HCT116 (cell line): ENCODE measurements around the gene SMIM35. TPM values are rescaled to one million over a fixed set of nuclear protein-coding genes. Genes with fewer than 3 reads are reported as not detected.

Experiments
- ATAC-seq: fragments of 200-7000 bp; cut with Tn5 transposase; 2 replicates; pipeline ENCODE4 v1.9.1; 2020; ENCODE audit warnings: mild to moderate bottlenecking, moderate library complexity
- BruUV-seq: library from RNA; stranded (reverse); fragments of 400-500 nt; replicated peaks from 2 replicates; lab custom pipeline; 2021; lab: Mats Ljungman, UMichigan
- CTCF ChIA-PET: fragments of 300-600 bp; sonication (Branson Sonifier 250); formaldehyde crosslinking; loops from one replicate; lab custom pipeline; 2021; ENCODE audit warnings: antibody characterized with exemption; lab: Charles Lee
- POLR2A ChIA-PET: fragments of 300-600, 350-600 bp; sonication (Branson Sonifier 250); formaldehyde crosslinking; loops from one replicate; lab custom pipeline; 2021; ENCODE audit warnings: antibody characterized with exemption; lab: Charles Lee
- RAD21 ChIA-PET, 2 experiments: fragments of 300-600 bp; sonication (Branson Sonifier 250); formaldehyde crosslinking; loops; one replicate each; lab custom pipeline; 2023; ENCODE audit warnings: low total read pairs in 2 of 2; ENCODE audit not compliant: uncharacterized antibody in 2 of 2, unreplicated experiment in 2 of 2, low non-redundant PET in 1 of 2; lab: Charles Lee
- DNase-seq: peaks from one replicate; pipeline ENCODE4 v3.0.0-alpha.2; 2010; ENCODE audit warnings: low read depth, low spot score
- H2AFZ ChIP-seq: fragments of 200-600 bp; shearing (Covaris generic), sonication (generic); 2 replicates; pipeline ENCODE4 v1.6.1; 2017; ENCODE audit warnings: low read depth, mixed run types, mixed read lengths, antibody characterized with exemption, low read length; ENCODE audit not compliant: poor library complexity, severe bottlenecking
- H3K27ac ChIP-seq: 2 replicates; pipeline ENCODE4 v1.5.1; 2012; ENCODE audit warnings: low read depth, low read length
- H3K27me3 ChIP-seq: fragments of 200-600 bp; sonication (generic); 2 replicates; pipeline ENCODE4 v1.6.1; 2016; ENCODE audit warnings: mixed run types, low read length, mixed read lengths; ENCODE audit not compliant: insufficient read depth
- H3K36me3 ChIP-seq, 2 experiments: fragments of 200-500 bp in 1 of 2; fragments of 200-600 bp in 1 of 2; sonication (Bioruptor generic) in 1 of 2; sonication (generic) in 1 of 2; 2 replicates each; pipeline versions ENCODE4 v1.5.1 to v1.6.1; 2014 to 2016; ENCODE audit warnings: low read length in 2 of 2, inconsistent platforms in 1 of 2, mixed read lengths in 1 of 2, mixed run types in 1 of 2; ENCODE audit not compliant: insufficient read depth in 2 of 2, control insufficient read depth in 1 of 2
- H3K4me1 ChIP-seq, 2 experiments: fragments of 200-600 bp in 1 of 2; sonication (generic) in 1 of 2; 2 replicates each; pipeline versions ENCODE4 v1.5.1 to v1.6.1; 2012 to 2017; ENCODE audit warnings: low read length in 2 of 2, inconsistent platforms in 1 of 2, mild to moderate bottlenecking in 1 of 2, mixed read lengths in 1 of 2, mixed run types in 1 of 2, moderate library complexity in 1 of 2; ENCODE audit not compliant: insufficient read depth in 2 of 2, control insufficient read depth in 1 of 2
- H3K4me2 ChIP-seq: fragments of 200-600 bp; sonication (generic); 2 replicates; pipeline ENCODE4 v1.6.1; 2017; ENCODE audit warnings: mixed run types, low read length, mixed read lengths
- H3K4me3 ChIP-seq, 2 experiments: fragments of 200-600 bp in 1 of 2; sonication (generic) in 1 of 2; replicated peaks in 1 of 2; 2 replicates each; pipeline ENCODE4 v1.5.1; 2011 to 2016; ENCODE audit warnings: low read length in 2 of 2, control low read depth in 1 of 2, low read depth in 1 of 2, mild to moderate bottlenecking in 1 of 2, mixed read lengths in 1 of 2, mixed run types in 1 of 2
- H3K79me2 ChIP-seq: fragments of 200-600 bp; sonication (generic); 2 replicates; pipeline ENCODE4 v1.6.1; 2017; ENCODE audit warnings: mild to moderate bottlenecking, mixed run types, low read length, moderate library complexity, mixed read lengths; ENCODE audit not compliant: insufficient read depth
- H3K9ac ChIP-seq: fragments of 200-600 bp; sonication (generic); 2 replicates; pipeline ENCODE4 v1.6.1; 2016; ENCODE audit warnings: low read length, mixed read lengths
- H3K9me2 ChIP-seq: fragments of 200-600 bp; sonication (generic), shearing (Covaris generic); 2 replicates; pipeline ENCODE4 v1.6.1; 2017; ENCODE audit warnings: mixed run types, mild to moderate bottlenecking, moderate library complexity; ENCODE audit not compliant: insufficient read depth
- H3K9me3 ChIP-seq, 2 experiments: fragments of 200-500 bp in 1 of 2; fragments of 200-600 bp in 1 of 2; sonication (Bioruptor generic) in 1 of 2; sonication (generic) in 1 of 2; 2 replicates each; pipeline ENCODE4 v1.6.1; 2014 to 2017; ENCODE audit warnings: low read length in 2 of 2, mixed read lengths in 2 of 2, inconsistent platforms in 1 of 2, low read depth in 1 of 2, mild to moderate bottlenecking in 1 of 2, mixed run types in 1 of 2, moderate library complexity in 1 of 2; ENCODE audit not compliant: control insufficient read depth in 1 of 2, insufficient read depth in 1 of 2
- H4K20me1 ChIP-seq: fragments of 200-600 bp; sonication (generic), shearing (Covaris generic); 2 replicates; pipeline ENCODE4 v1.6.1; 2017; ENCODE audit warnings: mixed run types, mild to moderate bottlenecking, moderate library complexity; ENCODE audit not compliant: insufficient read depth
- CBX3 ChIP-seq: IDR thresholded peaks from 2 replicates; pipeline ENCODE4 v1.6.1; 2012; ENCODE audit warnings: low read depth
- CEBPB ChIP-seq: IDR thresholded peaks from 2 replicates; pipeline ENCODE4 v1.6.1; 2012; ENCODE audit warnings: low read depth
- EZH2 ChIP-seq: fragments of 200-600 bp; sonication (generic); IDR thresholded peaks from 2 replicates; pipeline ENCODE4 v1.6.1; 2017; ENCODE audit warnings: antibody characterized with exemption, mixed run types
- EZH2phosphoT487 ChIP-seq: fragments of 200-600 bp; IDR thresholded peaks from 2 replicates; pipeline ENCODE4 v1.6.1; 2018; ENCODE audit warnings: antibody characterized with exemption, borderline replicate concordance
- FOSL1 ChIP-seq: IDR thresholded peaks from 2 replicates; pipeline ENCODE4 v1.6.1; 2012; ENCODE audit warnings: low read depth
- POLR2A ChIP-seq: IDR thresholded peaks from 2 replicates; pipeline ENCODE4 v1.7.0; 2011; ENCODE audit warnings: borderline replicate concordance; ENCODE audit not compliant: insufficient read depth, insufficient read length; ENCODE audit errors: extremely low read depth
- POLR2AphosphoS5 ChIP-seq: IDR thresholded peaks from 2 replicates; pipeline ENCODE4 v1.6.1; 2011; ENCODE audit warnings: mild to moderate bottlenecking, low read depth, low read length, moderate library complexity
- RAD21 ChIP-seq: IDR thresholded peaks from 2 replicates; pipeline ENCODE4 v1.6.1; 2012; ENCODE audit warnings: low read depth, mild to moderate bottlenecking
- SIN3A ChIP-seq: IDR thresholded peaks from 2 replicates; pipeline ENCODE4 v1.6.1; 2012; ENCODE audit warnings: low read depth
- SP1 ChIP-seq: IDR thresholded peaks from 2 replicates; pipeline ENCODE4 v1.6.1; 2012; ENCODE audit warnings: low read depth
- SRF ChIP-seq: IDR thresholded peaks from 2 replicates; pipeline ENCODE4 v1.6.1; 2012; ENCODE audit warnings: low read depth
- TCF7L2 ChIP-seq: IDR thresholded peaks from 2 replicates; pipeline ENCODE4 v1.7.0; 2011; ENCODE audit warnings: borderline replicate concordance, inconsistent platforms; ENCODE audit not compliant: insufficient read depth, insufficient read length; ENCODE audit errors: extremely low read depth
- YY1 ChIP-seq: IDR thresholded peaks from 2 replicates; pipeline ENCODE4 v1.6.1; 2011; ENCODE audit warnings: low read length, low read depth, moderate library complexity, mild to moderate bottlenecking; ENCODE audit not compliant: insufficient replicate concordance; ENCODE audit errors: extremely low read depth
- ZFX ChIP-seq: fragments of 450-650 bp; IDR thresholded peaks from 2 replicates; pipeline ENCODE4 v1.6.1; 2017
- ZNF274 ChIP-seq: fragments of 200-500 bp; sonication (Bioruptor generic); IDR thresholded peaks from 2 replicates; pipeline ENCODE4 v1.6.1; 2014; ENCODE audit warnings: mild to moderate bottlenecking, low read depth, low read length, inconsistent platforms
- intact Hi-C: fragments of 100-400 bp; cut with micrococcal nuclease; formaldehyde crosslinking; loops from 2 replicates; pipeline ENCODE4 v1.10.0; 2022
- total RNA-seq: library from RNA; stranded (reverse); gene quantifications from one replicate; pipeline ENCODE4 v1.2.1, GENCODE V29; 2021; ENCODE audit not compliant: unreplicated experiment
- TF ChIP-seq, protein P1 (sequence below): IDR thresholded peaks from 2 replicates; pipeline ENCODE4 v1.6.1; 2012
- TF ChIP-seq, protein P2 (sequence below): IDR thresholded peaks from 2 replicates; pipeline ENCODE4 v1.6.1; 2012; ENCODE audit warnings: low read depth
- TF ChIP-seq, protein P3 (sequence below): IDR thresholded peaks from 2 replicates; pipeline ENCODE4 v1.6.1; 2011; ENCODE audit warnings: mild to moderate bottlenecking, low read length, moderate library complexity; ENCODE audit not compliant: insufficient replicate concordance; ENCODE audit errors: extremely low read depth
- TF ChIP-seq, protein P4 (sequence below), 3 experiments: fragments of 200-600 bp in 1 of 3; sonication (generic) in 1 of 3; IDR thresholded peaks in 2 of 3; conservative IDR thresholded peaks in 1 of 3; 2 replicates each; pipeline ENCODE4 v1.5.1; 2012 to 2017; ENCODE audit warnings: low read depth in 2 of 3, low read length in 2 of 3, antibody characterized with exemption in 1 of 3, borderline replicate concordance in 1 of 3, control low read depth in 1 of 3, mild to moderate bottlenecking in 1 of 3, mixed read lengths in 1 of 3, mixed run types in 1 of 3, moderate library complexity in 1 of 3; ENCODE audit not compliant: insufficient read depth in 1 of 3

The SMIM35 gene
- total RNA-seq, 1 experiment from 2014 or later: not detected

DNA sequence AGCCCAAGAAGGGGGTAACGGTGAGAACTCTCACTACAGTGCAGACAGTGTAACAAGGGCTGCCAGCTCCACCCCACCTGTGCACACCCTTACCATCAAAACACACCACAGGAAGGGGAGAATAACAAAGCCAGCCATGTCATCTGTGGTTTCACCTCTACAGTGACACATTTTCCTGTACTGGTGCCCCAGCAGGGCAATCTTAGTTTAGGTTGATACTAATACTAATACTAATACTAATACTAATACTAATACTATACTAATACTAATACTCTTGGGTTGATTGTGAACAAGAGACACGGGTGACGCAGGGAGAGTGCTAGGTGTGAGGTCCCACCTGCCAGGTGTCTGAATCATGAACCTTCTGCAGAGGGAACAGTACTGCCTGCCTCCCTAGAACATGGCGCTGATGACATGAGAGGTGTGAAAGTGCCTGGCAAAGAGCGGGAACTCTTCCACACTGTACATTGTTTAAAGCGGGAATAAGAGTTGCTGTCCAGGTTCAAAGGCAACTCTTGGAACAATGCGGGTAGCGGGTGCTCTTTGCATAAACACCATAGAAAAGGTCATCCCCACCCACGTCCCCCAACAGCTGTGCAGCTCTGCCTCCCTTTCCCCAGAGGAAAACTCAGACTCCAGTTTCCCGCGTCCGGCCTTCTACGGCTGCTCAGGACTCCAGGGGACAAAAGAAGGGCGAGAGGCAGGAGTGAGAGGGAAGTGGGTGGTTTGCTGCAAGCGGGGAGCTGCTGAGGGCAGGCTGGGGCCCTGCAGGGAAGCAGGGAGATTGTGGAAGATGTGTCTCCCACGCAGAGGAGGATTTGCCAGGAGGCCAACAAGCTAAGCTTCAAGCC, 34.9 kb downstream of the SMIM35 start:
- ChIA-PET CTCF (interaction anchor here (0.9 to 4.2 kb wide), 6 partner anchors 101 to 243 kb away, joined by 3 to 44 read pairs (median 16); no protein-coding TSS in a partner anchor), POLR2A (no interaction called here), RAD21 (interaction anchor here in 1 of 2 experiments (1.8 kb wide), 1 partner anchor 105 kb away, joined by 11 read pairs; no protein-coding TSS in a partner anchor)
- intact Hi-C loops: no loop called here
- no peaks in the 10 kb centered on the region for H3K36me3 ChIP-seq
- no peak overlapping the region for H3K9ac ChIP-seq
- no peak overlapping the region for H3K4me3 ChIP-seq
- no peaks in the 10 kb centered on the region for H3K9me2 ChIP-seq
- H3K9me3 ChIP-seq: no peaks in the 10 kb centered on the region
- H2AFZ ChIP-seq: no peak overlapping the region
- no peaks in the 10 kb centered on the region for H4K20me1 ChIP-seq
- DNase-seq: no peak
- H3K27ac ChIP-seq: no peak overlapping the region
- H3K79me2 ChIP-seq: no peaks in the 10 kb centered on the region
- ATAC-seq: no peak
- H3K27me3 ChIP-seq: no peaks in the 10 kb centered on the region; the same call in 1 of the 2 replicates
- no TSS peak for BruUV-seq
- peaks cover 0 to 6% of the 10 kb centered on the region in 2 experiments; a peak in 2 of 4 replicates for H3K4me1 ChIP-seq
- no peak for TF ChIP-seq FOSL1
- no peak for TF ChIP-seq POLR2A
- no peak for TF ChIP-seq EZH2
- no peak for TF ChIP-seq YY1
- TF ChIP-seq TCF7L2: no peak
- TF ChIP-seq ZNF274: no peak
- TF ChIP-seq CBX3: no peak
- TF ChIP-seq, protein P1, sequence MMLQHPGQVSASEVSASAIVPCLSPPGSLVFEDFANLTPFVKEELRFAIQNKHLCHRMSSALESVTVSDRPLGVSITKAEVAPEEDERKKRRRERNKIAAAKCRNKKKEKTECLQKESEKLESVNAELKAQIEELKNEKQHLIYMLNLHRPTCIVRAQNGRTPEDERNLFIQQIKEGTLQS: no peak
- TF ChIP-seq, protein P2, sequence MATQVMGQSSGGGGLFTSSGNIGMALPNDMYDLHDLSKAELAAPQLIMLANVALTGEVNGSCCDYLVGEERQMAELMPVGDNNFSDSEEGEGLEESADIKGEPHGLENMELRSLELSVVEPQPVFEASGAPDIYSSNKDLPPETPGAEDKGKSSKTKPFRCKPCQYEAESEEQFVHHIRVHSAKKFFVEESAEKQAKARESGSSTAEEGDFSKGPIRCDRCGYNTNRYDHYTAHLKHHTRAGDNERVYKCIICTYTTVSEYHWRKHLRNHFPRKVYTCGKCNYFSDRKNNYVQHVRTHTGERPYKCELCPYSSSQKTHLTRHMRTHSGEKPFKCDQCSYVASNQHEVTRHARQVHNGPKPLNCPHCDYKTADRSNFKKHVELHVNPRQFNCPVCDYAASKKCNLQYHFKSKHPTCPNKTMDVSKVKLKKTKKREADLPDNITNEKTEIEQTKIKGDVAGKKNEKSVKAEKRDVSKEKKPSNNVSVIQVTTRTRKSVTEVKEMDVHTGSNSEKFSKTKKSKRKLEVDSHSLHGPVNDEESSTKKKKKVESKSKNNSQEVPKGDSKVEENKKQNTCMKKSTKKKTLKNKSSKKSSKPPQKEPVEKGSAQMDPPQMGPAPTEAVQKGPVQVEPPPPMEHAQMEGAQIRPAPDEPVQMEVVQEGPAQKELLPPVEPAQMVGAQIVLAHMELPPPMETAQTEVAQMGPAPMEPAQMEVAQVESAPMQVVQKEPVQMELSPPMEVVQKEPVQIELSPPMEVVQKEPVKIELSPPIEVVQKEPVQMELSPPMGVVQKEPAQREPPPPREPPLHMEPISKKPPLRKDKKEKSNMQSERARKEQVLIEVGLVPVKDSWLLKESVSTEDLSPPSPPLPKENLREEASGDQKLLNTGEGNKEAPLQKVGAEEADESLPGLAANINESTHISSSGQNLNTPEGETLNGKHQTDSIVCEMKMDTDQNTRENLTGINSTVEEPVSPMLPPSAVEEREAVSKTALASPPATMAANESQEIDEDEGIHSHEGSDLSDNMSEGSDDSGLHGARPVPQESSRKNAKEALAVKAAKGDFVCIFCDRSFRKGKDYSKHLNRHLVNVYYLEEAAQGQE: no peak
- no peak for TF ChIP-seq EZH2phosphoT487
- no peak for TF ChIP-seq SIN3A
- no peak for TF ChIP-seq SP1
- TF ChIP-seq SRF: no peak
- TF ChIP-seq ZFX: no peak
- TF ChIP-seq, protein P3, sequence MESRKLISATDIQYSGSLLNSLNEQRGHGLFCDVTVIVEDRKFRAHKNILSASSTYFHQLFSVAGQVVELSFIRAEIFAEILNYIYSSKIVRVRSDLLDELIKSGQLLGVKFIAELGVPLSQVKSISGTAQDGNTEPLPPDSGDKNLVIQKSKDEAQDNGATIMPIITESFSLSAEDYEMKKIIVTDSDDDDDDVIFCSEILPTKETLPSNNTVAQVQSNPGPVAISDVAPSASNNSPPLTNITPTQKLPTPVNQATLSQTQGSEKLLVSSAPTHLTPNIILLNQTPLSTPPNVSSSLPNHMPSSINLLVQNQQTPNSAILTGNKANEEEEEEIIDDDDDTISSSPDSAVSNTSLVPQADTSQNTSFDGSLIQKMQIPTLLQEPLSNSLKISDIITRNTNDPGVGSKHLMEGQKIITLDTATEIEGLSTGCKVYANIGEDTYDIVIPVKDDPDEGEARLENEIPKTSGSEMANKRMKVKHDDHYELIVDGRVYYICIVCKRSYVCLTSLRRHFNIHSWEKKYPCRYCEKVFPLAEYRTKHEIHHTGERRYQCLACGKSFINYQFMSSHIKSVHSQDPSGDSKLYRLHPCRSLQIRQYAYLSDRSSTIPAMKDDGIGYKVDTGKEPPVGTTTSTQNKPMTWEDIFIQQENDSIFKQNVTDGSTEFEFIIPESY: no peak
- TF ChIP-seq POLR2AphosphoS5: no peak
- TF ChIP-seq, protein P4, sequence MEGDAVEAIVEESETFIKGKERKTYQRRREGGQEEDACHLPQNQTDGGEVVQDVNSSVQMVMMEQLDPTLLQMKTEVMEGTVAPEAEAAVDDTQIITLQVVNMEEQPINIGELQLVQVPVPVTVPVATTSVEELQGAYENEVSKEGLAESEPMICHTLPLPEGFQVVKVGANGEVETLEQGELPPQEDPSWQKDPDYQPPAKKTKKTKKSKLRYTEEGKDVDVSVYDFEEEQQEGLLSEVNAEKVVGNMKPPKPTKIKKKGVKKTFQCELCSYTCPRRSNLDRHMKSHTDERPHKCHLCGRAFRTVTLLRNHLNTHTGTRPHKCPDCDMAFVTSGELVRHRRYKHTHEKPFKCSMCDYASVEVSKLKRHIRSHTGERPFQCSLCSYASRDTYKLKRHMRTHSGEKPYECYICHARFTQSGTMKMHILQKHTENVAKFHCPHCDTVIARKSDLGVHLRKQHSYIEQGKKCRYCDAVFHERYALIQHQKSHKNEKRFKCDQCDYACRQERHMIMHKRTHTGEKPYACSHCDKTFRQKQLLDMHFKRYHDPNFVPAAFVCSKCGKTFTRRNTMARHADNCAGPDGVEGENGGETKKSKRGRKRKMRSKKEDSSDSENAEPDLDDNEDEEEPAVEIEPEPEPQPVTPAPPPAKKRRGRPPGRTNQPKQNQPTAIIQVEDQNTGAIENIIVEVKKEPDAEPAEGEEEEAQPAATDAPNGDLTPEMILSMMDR (IDR thresholded peaks at IDR 0.05 in 2 of 3, conservative IDR thresholded peaks at IDR 0.05 in 1 of 3; ENCODE audit: borderline replicate concordance in 1 of 3, insufficient read depth in 1 of 3, low read depth in 2 of 3, low read length in 2 of 3): no peak
- TF ChIP-seq RAD21: no peak
- TF ChIP-seq CEBPB: no peak
- TF ChIP-seq, all 23 proteins: peak for 0
- no peak overlapping the region for H3K4me2 ChIP-seq
